Gastrocnemius medialis (tissue), 4 donors: ENCODE results near the gene SNX30. TPM values are rescaled to one million over a fixed set of nuclear protein-coding genes. Genes with fewer than 3 reads are reported as not detected.

Source experiments
- ATAC-seq, 2 donors: fragments of 150-250 bp; one replicate each; pipeline ENCODE4 v1.9.1; 2016
- DNase-seq, 2 donors: peaks; one replicate each; pipeline ENCODE4 v3.0.0-alpha.2; 2019
- H3K27ac ChIP-seq, 4 donors: fragments of 200-600 bp; sonication (generic); 1 replicate in 1 of 4; 2 replicates in 3 of 4; pipeline ENCODE4 v1.5.1; 2016 to 2018; ENCODE audit warnings: mild to moderate bottlenecking in 2 of 4, moderate library complexity in 1 of 4
- H3K27me3 ChIP-seq, 3 donors: fragments of 200-600 bp; sonication (generic) in 2 of 3; 1 replicate in 1 of 3; 2 replicates in 2 of 3; pipeline versions ENCODE4 v1.5.1 to v1.6.0; 2016 to 2019; ENCODE audit warnings: mild to moderate bottlenecking in 1 of 3, moderate library complexity in 1 of 3
- H3K36me3 ChIP-seq, 2 donors: fragments of 200-600 bp; sonication (generic) in 1 of 2; one replicate each; pipeline ENCODE4 v1.5.1; 2017 to 2018
- H3K4me1 ChIP-seq, 2 donors: fragments of 200-600 bp; sonication (generic) in 1 of 2; one replicate each; pipeline ENCODE4 v1.5.1; 2016 to 2017; ENCODE audit warnings: mild to moderate bottlenecking in 2 of 2
- H3K4me3 ChIP-seq, 4 donors: fragments of 200-600 bp; sonication (generic) in 3 of 4; 1 replicate in 1 of 4; 2 replicates in 3 of 4; pipeline ENCODE4 v1.5.1; 2016 to 2019; ENCODE audit warnings: mild to moderate bottlenecking in 2 of 4
- H3K9me3 ChIP-seq, 3 donors: fragments of 200-600 bp; sonication (generic) in 2 of 3; 1 replicate in 1 of 3; 2 replicates in 2 of 3; pipeline ENCODE4 v1.5.1; 2016 to 2019
- CTCF ChIP-seq, 5 experiments: fragments of 450-650 bp in 3 of 5; fragments of 200-600 bp in 2 of 5; sonication (generic) in 2 of 5; IDR thresholded peaks in 4 of 5; conservative IDR thresholded peaks in 1 of 5; 1 replicate in 4 of 5; 2 replicates in 1 of 5; pipeline ENCODE4 v1.5.1; 2016 to 2019; ENCODE audit warnings: antibody characterized with exemption in 5 of 5, mild to moderate bottlenecking in 3 of 5, moderate library complexity in 3 of 5
- POLR2A ChIP-seq, 2 donors: fragments of 450-650 bp; IDR thresholded peaks; one replicate each; pipeline ENCODE4 v1.6.1; 2017; ENCODE audit warnings: antibody characterized with exemption in 2 of 2, mild to moderate bottlenecking in 2 of 2, moderate library complexity in 2 of 2
- in situ Hi-C, 4 donors: fragments of 200-750 bp; cut with MboI; loops; one replicate each; pipeline versions ENCODE4 v1.15.0 to v1.8.0; 2017; ENCODE audit warnings: low sequenced_read_pairs in 4 of 4
- intact Hi-C: fragments of 100-400 bp; cut with DNase I; formaldehyde crosslinking; loops from one replicate; pipeline ENCODE4 v1.15.1; 2023; ENCODE audit warnings: low total_unique reads
- total RNA-seq, 4 donors: library from RNA; depleted of rRNA; stranded (reverse); fragments of >200 nt; gene quantifications; one replicate each; pipeline versions ENCODE4 v1.1.0 to v1.2.3, GENCODE V29; 2016

Gene SNX30
- total RNA-seq, 4 donors from 2014 or later, result 2.3 to 6.1 (median 3.9) TPM

DNA sequence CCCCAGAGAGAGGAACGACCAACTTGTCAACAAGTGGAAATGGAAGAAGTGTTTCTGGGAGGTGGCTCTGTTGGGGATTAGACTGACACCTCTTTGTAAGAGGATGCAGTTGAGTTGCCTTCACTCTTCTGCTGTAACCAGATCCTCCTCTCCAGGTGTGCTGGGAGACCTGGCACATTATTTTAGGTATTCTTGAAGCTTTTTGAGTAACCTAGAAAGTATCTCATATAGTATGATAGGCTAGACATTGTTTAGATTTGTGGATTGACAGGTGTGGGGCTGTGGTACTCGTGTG is 21.6 kb downstream of the SNX30 start:
- Histone ChIP-seq H3K9me3 (no peaks in the 10 kb centered on the region), H3K4me3 (no peak overlapping the region), H3K4me1 (peaks cover 3 to 9% of the 10 kb centered on the region in 2 donors), H3K27me3 (no peaks in the 10 kb centered on the region), H3K36me3 (no peaks in the 10 kb centered on the region), H3K27ac (no peak overlapping the region)
- TF ChIP-seq POLR2A (IDR thresholded peaks at IDR 0.05) (no peak), CTCF (IDR thresholded peaks at IDR 0.05 in 4 of 5, conservative IDR thresholded peaks at IDR 0.05 in 1 of 5) (no peak)
- DNase-seq, result no peak
- ATAC-seq, result no peak
- in situ Hi-C loops (no loop called here), intact Hi-C loops (no loop called here)

GRCh38 chr9:112772551-112772950 is 22.0 kb downstream of the SNX30 start:
- no peak for ATAC-seq
- H3K36me3 ChIP-seq, result no peaks in the 10 kb centered on the region
- no peaks in the 10 kb centered on the region for H3K27me3 ChIP-seq
- TF ChIP-seq CTCF (IDR thresholded peaks at IDR 0.05 in 4 of 5, conservative IDR thresholded peaks at IDR 0.05 in 1 of 5) (no peak), POLR2A (IDR thresholded peaks at IDR 0.05) (no peak)
- peaks cover 3 to 9% of the 10 kb centered on the region in 2 donors for H3K4me1 ChIP-seq
- no peak overlapping the region for H3K4me3 ChIP-seq
- H3K9me3 ChIP-seq, result no peaks in the 10 kb centered on the region
- intact Hi-C loops (no loop called here), in situ Hi-C loops (no loop called here)
- DNase-seq, result no peak
- no peak overlapping the region for H3K27ac ChIP-seq

GRCh38 chr9:112774006-112774996 is 23.7 kb downstream of the SNX30 start:
- in situ Hi-C loops (no loop called here), intact Hi-C loops (no loop called here)
- H3K9me3 ChIP-seq, result no peaks in the 10 kb centered on the region
- no peak overlapping the region for H3K27ac ChIP-seq
- TF ChIP-seq CTCF (IDR thresholded peaks at IDR 0.05 in 4 of 5, conservative IDR thresholded peaks at IDR 0.05 in 1 of 5) (no peak), POLR2A (IDR thresholded peaks at IDR 0.05) (no peak)
- H3K4me3 ChIP-seq, result no peak overlapping the region
- ATAC-seq (no peak), DNase-seq (no peak)
- H3K27me3 ChIP-seq, result no peaks in the 10 kb centered on the region
- peaks cover 3 to 9% of the 10 kb centered on the region in 2 donors for H3K4me1 ChIP-seq
- H3K36me3 ChIP-seq, result no peaks in the 10 kb centered on the region

- DNase-seq, result no peak
- intact Hi-C loops (no loop called here), in situ Hi-C loops (no loop called here)
- Histone ChIP-seq H3K27me3 (no peaks in the 10 kb centered on the region), H3K36me3 (no peaks in the 10 kb centered on the region), H3K9me3 (no peaks in the 10 kb centered on the region), H3K27ac (no peak overlapping the region), H3K4me3 (no peak overlapping the region), H3K4me1 (peaks cover 7 to 24% of the 10 kb centered on the region in 2 donors)
- no peak for ATAC-seq
- no peak for TF ChIP-seq CTCF (IDR thresholded peaks at IDR 0.05 in 4 of 5, conservative IDR thresholded peaks at IDR 0.05 in 1 of 5)
These were observed 27.4 kb downstream of the SNX30 start for GRCh38 chr9:112777914-112778313.
